ENCODE data around the gene NOP56. TPM values are rescaled to one million over a fixed set of nuclear protein-coding genes. Genes with fewer than 3 reads are reported as not detected.
"Not testable (repeated sequence)": the region's sequence is repeated elsewhere in the genome, so short reads cannot be mapped to it uniquely, and the experiment has no call there.

NOP56 gene
- total and polyA plus RNA-seq, 12 donors: 37.1 to 77.1 (median 50.8) TPM

GRCh38 chr20:2672446-2672845 is 20.0 kb downstream of the NOP56 start:
- Histone ChIP-seq H3K4me3 (no peak overlapping the region), H3K36me3 (no peaks in the 10 kb centered on the region), H3K4me1 (no peaks in the 10 kb centered on the region), H3K27me3 (no peaks in the 10 kb centered on the region), H3K9me3 (no peaks in the 10 kb centered on the region), H3K27ac (no peak overlapping the region)
- TF ChIP-seq CTCF (IDR thresholded peaks at IDR 0.05): no peak
- DNase-seq (no peak), ATAC-seq (no peak)
- 70 to 81% methylated on average over 3 of the region's 3 CpGs for WGBS, 2 donors
- intact Hi-C loops (cut with DNase I): no loop called here

- no peaks in the 10 kb centered on the region for H3K4me1 ChIP-seq
- ATAC-seq: no peak
- no peaks in the 10 kb centered on the region for H3K36me3 ChIP-seq
- H3K4me3 ChIP-seq: no peak overlapping the region
- H3K27ac ChIP-seq: no peak overlapping the region
- TF ChIP-seq CTCF (IDR thresholded peaks at IDR 0.05): no peak
- H3K27me3 ChIP-seq: no peaks in the 10 kb centered on the region
- 88 to 90% methylated on average over 4 of the region's 4 CpGs for WGBS, 2 donors
- no peak for DNase-seq
- intact Hi-C loops (cut with DNase I): no loop called here
- no peaks in the 10 kb centered on the region for H3K9me3 ChIP-seq
Observed at GRCh38 chr20:2673453-2673852, 21.0 kb downstream of the NOP56 start.

- Histone ChIP-seq H3K9me3 (peaks cover 0 to 4% (median 0%) of the 10 kb centered on the region in 11 donors), H3K27me3 (peaks cover 0 to 10% (median 1%) of the 10 kb centered on the region in 7 donors), H3K36me3 (no peaks in the 10 kb centered on the region), H3K4me1 (peaks cover 0 to 2% (median 0%) of the 10 kb centered on the region in 9 donors), H3K27ac (no peak overlapping the region), H3K4me3 (no peak overlapping the region)
- DNase-seq (no peak), ATAC-seq (no peak)
- TF ChIP-seq CTCF (IDR thresholded peaks at IDR 0.05): no peak
- intact Hi-C loops (cut with DNase I): no loop called here
- 79 to 82% methylated on average over 4 of the region's 4 CpGs for whole genome bisulfite sequencing, 2 donors
Observed at GRCh38 chr20:2680046-2680445, 27.6 kb downstream of the NOP56 start.

- H3K9me3 ChIP-seq; DNase-seq; H3K4me1 ChIP-seq; ATAC-seq; H3K4me3 ChIP-seq; H3K27ac ChIP-seq; intact Hi-C loops (cut with DNase I); H3K36me3 ChIP-seq: not testable (repeated sequence)
- H3K27me3 ChIP-seq: peaks cover 0 to 16% (median 10%) of the 10 kb centered on the region in 7 donors
- 82 to 85% methylated on average over 3 of the region's 3 CpGs for WGBS, 2 donors
Observed at GRCh38 chr20:2682040-2682439, 29.6 kb downstream of the NOP56 start.

GRCh38 chr20:2684817-2685216 is 32.4 kb downstream of the NOP56 start:
- Histone ChIP-seq H3K27me3 (peaks cover 0 to 32% (median 10%) of the 10 kb centered on the region in 7 donors), H3K4me1 (peaks cover 0 to 14% (median 4%) of the 10 kb centered on the region in 9 donors)
- ATAC-seq, H3K27ac ChIP-seq, DNase-seq, H3K4me3 ChIP-seq, H3K36me3 ChIP-seq, H3K9me3 ChIP-seq: not testable (repeated sequence)
- intact Hi-C loops (cut with DNase I): loop anchor here in 2 of 10 donors (5.0 kb wide), 2 partner anchors 57 to 67 kb away; no protein-coding TSS in a partner anchor
- 77 to 89% methylated on average over 4 of the region's 4 CpGs for WGBS, 2 donors

Data from heart right ventricle (tissue), 16 donors.